HG03442 (cell line): ENCODE data around the gene PUS7L.

ENCODE experiments used
- ATAC-seq: cut with Tn5 transposase; IDR thresholded peaks from one replicate; pipeline ENCODE4 v1.9.1; 2021; ENCODE audit warnings: mild to moderate bottlenecking, moderate library complexity; ENCODE audit not compliant: unreplicated experiment

PUS7L gene, protein sequence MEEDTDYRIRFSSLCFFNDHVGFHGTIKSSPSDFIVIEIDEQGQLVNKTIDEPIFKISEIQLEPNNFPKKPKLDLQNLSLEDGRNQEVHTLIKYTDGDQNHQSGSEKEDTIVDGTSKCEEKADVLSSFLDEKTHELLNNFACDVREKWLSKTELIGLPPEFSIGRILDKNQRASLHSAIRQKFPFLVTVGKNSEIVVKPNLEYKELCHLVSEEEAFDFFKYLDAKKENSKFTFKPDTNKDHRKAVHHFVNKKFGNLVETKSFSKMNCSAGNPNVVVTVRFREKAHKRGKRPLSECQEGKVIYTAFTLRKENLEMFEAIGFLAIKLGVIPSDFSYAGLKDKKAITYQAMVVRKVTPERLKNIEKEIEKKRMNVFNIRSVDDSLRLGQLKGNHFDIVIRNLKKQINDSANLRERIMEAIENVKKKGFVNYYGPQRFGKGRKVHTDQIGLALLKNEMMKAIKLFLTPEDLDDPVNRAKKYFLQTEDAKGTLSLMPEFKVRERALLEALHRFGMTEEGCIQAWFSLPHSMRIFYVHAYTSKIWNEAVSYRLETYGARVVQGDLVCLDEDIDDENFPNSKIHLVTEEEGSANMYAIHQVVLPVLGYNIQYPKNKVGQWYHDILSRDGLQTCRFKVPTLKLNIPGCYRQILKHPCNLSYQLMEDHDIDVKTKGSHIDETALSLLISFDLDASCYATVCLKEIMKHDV

GRCh38 chr12:43758728-43759563 is at the start of gene PUS7L, which contains the start of gene IRAK4:
PUS7L (minus strand) TSS chr12:43758790; CDS start chr12:43755245, 3,545 bp downstream.
IRAK4 (plus strand) TSS chr12:43758951; CDS start chr12:43768112, 9,161 bp downstream.
- ATAC-seq, result peak; percentile 96

DNA sequence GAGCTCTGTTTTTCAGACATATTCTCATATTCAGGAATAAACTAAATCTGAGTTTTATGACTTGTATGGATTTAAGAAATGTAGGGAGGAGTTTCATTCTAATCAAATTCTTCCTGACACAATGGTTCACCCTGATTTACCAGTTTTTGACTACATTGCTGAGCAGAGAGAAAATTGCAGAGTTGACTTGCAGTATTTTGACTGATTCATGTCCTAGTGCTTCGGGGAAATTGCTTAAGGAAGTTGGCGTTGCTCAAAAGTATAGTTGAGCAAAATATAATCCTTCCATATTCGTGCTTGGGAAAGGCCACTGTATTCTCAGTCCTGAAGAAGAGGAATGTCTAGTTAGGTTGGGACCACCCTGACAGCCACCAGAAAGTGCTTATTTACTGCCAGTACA is 48.8 kb upstream of the PUS7L start:
- ATAC-seq, result no peak

DNA sequence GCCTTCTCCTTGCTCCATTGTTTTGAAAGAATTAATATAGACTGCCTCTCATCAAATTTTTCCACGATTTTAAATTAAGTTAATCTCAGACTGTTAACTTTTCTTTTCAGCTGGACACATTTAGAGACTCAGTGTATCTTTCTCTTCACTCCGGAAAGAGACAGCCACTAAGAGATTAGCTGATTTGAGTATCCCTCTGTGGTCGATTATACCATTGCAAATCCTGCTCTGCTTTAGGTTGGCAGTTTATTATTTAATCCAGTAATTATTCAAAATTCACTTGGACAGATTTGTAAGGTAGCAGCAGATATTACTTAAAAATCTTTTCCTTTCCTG is 48.1 kb upstream of the PUS7L start:
- ATAC-seq, result no peak

DNA sequence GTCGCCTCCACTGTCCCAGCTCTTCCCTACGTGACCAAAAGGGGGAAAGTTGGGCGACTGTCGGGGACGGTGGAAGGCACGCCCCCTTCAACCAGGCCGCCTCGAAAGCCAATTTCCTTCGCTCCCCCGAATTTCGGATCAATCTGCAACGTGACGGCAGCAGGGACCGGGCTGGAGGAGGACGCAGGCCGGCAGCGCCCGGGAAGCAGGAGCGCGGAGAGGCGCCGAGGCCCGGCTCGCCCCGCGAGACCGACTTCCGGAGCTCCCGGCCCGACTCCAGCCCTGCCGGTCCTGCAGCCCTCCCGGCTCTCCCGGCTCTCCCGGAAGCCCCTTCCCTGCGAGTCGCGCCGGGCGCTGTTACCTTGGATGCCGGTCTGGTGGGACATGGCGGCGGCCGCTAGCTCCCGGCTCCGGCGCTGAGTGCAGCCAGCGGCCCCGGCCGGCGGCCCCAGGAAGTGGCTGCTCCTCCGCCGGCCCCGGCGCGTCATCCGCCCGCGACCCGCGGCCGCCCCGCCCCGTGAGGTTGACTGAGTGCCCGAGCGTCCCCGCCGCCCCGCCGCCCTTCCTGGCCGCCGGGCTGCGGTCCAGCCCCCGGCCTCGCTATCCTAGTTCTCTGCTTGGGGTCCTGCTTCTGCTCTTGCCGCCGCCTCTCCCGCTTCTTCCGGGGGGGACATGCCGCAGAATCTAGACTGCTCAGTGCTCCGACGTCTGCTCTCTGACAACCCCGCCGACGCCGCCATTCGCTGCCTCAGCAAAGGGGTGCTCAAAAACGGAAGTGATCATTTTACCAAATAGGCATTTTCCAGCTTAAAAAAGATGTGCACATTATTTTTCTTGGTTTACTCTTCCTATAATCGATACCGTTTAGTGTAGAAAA is 47.5 kb upstream of the PUS7L start, which contains the start of gene TWF1:
Gene TWF1, minus strand, starts transcription at position 458 of the 877 bp plus-strand sequence. Its CDS starts 72 bp downstream, at position 386.
- peak; percentile 94 for ATAC-seq

DNA sequence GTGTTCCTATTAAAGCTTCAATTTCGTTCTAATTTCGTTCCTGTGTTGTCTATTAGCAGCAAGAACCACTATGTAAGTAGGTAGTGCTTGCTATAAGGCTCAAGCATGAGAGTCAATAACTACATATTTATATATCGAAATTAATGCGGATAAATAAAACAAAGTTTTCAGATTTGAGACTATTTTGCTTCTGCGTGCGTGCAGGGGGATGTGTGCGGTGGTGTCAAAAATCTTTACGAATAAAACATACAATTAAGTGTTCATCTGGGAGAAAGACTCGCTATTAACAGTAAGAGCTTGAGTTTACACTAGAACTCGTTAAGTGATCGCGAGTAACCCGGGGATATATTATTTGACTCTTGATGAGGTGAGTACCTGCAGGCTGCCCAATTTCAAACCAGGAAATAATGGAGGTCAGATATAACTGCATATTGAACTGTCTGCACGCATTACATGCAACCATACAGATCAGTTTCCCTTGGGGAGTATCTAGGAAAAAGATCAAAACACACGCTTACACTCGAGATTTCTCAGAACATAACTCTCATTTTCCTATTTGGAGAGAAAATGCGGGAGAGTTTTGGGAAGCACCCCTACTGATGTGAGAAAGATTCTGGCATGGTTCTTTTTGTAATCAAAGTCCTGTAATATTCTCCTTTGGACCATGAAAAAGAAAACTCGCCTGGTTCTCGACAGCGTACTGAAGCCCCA is 46.7 kb upstream of the PUS7L start:
- no peak for ATAC-seq

DNA sequence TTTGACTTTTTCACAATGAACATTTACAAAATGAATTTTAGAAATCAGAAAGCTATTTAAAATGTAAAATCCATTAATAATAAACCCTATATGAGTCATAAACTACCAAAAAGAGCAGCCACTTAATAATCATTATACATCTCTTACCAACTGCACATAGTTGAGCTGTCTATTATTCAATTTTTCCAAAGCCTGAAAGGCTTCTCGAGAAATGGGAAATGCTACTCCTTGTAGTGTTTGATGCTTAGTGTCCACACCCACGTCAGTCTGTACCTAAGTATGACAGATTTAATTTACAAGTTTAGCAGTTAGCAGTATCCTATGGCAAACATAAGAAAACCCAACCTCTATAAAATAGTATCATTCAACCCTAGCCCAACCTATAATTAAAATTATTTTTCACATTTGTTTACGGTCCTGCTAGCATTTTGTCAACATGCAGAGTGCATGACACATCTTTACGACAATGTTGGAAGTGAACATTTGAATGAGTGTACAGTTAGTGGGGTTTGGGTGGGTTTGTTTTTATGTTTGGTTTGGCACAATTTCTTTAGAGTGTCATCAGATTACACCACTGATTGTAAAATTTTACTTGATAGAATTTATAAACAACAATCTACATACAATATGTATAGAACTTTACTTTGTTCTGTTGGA is 39.1 kb upstream of the PUS7L start:
- ATAC-seq, result no peak

- ATAC-seq, result no peak
These were observed 37.2 kb upstream of the PUS7L start for GRCh38 chr12:43795716-43796280.

GRCh38 chr12:43789941-43790340 is 31.4 kb upstream of the PUS7L start:
- no peak for ATAC-seq

- ATAC-seq, result no peak
These were observed 28.5 kb upstream of the PUS7L start for GRCh38 chr12:43786899-43787693.

DNA sequence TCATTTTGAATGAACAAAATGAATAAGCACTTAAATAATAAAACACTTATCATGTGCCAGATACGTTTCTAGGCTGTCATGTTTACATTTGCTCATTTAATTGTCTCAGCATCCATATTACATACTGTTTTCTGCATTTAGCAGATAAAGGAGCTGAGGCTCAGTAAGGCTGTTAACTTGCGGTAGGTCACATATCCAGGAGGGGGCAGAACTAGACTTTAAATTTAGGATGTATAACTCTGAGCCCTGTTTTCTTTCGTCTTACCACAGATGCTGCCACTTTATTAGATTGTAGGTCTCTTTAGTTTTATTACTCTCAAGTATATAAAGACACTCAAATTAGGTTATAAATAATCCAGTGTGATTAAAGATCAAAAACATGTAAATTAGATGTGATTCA is 17.9 kb upstream of the PUS7L start:
- no peak for ATAC-seq

GRCh38 chr12:43766291-43766690 is 7.7 kb upstream of the PUS7L start:
- no peak for ATAC-seq

DNA sequence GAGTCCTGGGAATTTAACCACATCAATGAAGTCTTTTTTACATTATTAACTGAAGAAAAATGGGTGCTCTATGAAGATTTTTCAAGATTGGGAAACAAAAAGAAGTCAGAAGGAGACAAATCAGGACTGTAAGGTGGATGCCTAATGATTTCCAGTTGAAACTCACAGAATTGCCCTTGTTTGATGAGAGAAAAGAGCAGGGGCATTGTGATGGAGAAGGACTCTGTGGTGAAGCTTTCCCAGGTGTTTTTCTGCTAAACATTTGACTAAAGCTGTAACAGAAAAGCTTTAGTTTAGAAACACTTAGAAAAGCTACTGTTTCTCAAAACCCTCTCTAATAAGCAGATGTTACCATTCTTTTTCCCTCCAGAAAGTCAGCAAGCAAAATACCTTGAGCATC is 5.9 kb upstream of the PUS7L start:
- ATAC-seq, result no peak

GRCh38 chr12:43763769-43764168 is 5.2 kb upstream of the PUS7L start:
- ATAC-seq, result no peak

DNA sequence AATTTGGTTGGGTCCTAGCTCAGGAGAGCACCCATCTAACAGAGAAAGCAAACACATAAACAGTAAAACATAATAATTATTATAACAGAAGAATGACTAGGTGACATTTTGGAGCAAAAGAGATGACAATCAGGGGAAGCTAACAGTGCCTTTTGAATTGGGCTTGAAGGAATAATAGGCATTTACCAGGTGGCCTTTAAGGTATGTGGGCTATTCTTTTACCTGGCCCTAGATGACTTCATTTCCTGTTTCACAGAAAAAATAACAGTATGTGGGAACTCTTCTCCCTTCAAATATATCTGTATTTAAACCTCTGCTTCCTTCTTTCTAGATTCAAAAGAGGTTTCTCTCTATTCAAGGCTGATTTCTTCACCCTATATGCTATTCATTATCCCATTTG is 4.0 kb upstream of the PUS7L start:
- ATAC-seq, result no peak

- no peak for ATAC-seq
These were observed 2.9 kb upstream of the PUS7L start for GRCh38 chr12:43761500-43761899.

GRCh38 chr12:43760396-43760795 is 1.8 kb upstream of the PUS7L start:
- no peak for ATAC-seq

- ATAC-seq, result no peak
These were observed 303 bp downstream of the PUS7L start for GRCh38 chr12:43758247-43758727.

DNA sequence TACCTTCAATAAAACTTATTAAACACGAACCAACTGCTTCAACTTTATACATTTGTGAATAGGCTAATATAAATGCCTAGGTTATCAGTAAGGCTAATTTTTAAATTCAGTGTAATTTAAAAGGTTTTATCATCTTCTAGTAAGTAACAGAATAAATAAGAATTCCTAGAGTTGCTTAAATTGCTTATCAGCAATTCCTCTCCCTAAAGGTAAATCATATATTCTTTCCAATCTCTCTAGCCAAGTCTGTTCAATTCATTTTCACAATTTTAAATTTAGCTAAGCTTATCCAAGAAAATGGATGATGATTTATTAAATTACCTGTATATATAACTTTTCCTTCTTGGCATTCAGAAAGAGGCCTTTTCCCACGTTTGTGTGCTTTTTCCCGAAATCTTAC is 4.6 kb downstream of the PUS7L start:
- no peak for ATAC-seq
